NCI-H1092 treated with DMSO at 0.1 percent for 48 hours (cell line): ENCODE measurements around the gene CABP7.

Experiments
- DNase-seq: peaks from one replicate; lab custom pipeline; 2025; lab: John Stamatoyannopoulos, UW

The CABP7 gene

DNA sequence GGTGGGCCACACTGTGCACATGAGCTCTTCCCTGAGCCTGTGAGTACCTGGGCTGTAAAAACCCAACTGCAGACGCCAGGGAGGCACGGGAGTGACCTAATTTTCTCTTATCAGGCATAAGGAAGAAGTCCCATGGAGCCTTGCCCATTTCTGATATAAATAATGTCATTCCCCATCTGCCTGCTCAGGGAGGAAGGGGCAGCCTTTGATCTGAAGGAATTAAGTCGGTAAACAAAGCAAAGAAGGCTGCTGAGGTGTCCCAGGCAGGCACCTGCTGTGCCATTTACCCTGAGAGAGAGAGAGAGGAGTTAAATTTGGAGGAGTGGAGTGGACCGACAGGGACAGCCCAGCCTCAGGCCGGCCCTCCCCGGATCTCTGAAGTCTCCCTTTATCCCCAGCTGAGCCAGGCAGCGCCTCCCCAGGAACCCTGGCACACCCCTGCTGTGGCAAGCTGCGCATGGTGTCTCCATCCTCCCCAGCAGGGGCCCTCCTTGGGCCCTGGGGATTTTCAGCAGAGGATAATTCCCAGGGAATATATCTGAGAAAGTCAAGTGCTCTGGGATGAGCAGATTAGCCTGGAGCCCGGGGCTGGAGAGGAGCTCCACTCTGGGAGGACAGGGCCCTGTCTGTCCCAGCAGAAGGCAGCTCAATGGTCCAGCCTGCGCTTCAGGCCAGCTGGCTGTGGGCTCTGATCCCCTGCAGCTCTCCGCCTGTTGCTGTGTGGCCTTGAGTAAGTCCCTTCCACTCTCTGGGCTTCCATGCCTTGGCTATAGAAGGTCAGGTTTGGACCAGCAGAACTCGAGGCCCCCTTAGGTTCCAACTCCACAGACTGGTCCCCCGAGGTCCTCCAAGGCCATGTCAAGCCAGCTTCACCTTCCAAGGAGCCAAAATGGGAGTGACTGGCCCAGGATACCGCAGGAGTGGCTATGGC is 17.5 kb upstream of the CABP7 start:
- no peak for DNase-seq

DNA sequence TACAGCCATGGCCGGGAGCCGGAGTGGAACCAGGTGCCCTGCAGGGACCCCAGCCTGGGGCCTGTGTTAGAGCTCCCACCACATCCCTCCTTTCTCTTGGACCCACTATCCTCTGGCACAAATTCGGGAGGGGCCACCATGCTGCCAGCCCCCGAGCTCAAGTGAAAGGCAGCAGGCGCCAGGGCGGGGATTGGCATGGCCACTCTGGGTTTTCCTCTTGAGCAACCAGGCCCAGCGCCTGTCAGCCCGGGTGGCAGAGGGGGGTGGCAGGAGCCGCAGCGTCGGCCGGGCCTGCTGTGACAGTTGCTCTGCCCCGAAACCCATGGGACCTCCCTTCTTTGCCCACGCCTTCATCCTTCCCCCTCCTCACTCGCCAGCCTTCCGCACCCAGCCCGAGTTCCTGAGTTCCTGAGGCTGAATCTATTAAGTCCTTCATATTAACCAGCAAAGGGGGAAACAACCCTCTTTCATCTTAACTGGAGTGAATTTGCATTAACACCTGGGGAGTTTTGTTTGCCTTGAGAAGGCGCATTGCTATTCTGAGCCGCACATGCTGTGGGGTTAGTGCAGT is 16.8 kb upstream of the CABP7 start:
- DNase-seq = peak; percentile 70

- no peak for DNase-seq
Observed at GRCh38 chr22:29703569-29704195, 16.1 kb upstream of the CABP7 start.

- DNase-seq = peak; percentile 92
Observed at GRCh38 chr22:29704528-29705285, 15.1 kb upstream of the CABP7 start.

GRCh38 chr22:29705651-29706050 is 14.2 kb upstream of the CABP7 start:
- DNase-seq = no peak

DNA sequence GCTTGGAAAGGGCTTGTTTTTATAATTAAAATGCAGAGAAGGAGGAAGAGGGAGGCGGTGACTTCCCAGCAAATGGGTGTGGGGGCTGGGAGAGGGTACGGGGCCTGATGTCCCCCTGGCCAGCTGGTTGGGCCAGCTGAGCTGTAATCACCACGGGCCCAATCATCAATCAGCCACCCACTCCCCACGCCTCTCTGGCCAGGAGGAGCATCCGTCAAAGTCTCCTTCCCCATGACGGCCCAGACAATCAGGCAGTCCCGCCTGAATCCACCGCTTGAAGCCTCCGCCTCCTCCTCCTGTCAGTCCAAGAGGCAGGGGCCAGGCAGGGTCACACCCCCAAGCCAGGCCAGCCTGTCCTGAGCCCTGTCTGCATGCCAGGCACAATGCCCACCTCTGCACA is 13.3 kb upstream of the CABP7 start:
- DNase-seq = peak; percentile 33

DNA sequence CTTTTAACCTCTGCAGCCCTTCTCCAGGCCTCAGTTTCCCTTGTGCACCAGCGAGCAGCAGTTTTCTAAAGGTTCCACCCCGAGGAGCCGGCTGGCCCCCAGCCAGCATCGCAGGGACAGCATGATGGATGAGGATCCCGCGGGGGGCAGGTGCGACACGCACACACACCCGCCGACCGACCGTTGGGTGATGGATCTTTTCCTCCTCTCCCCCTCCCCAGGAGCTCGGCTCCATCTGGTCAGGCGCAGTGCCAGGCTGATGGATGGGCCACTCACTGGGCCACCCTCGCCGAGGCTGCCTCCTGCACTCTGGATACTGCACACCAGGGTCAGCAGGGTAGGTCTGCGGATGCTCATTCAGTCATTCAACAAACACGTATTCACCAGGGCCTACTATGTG is 12.8 kb upstream of the CABP7 start:
- DNase-seq = peak; percentile 67

DNA sequence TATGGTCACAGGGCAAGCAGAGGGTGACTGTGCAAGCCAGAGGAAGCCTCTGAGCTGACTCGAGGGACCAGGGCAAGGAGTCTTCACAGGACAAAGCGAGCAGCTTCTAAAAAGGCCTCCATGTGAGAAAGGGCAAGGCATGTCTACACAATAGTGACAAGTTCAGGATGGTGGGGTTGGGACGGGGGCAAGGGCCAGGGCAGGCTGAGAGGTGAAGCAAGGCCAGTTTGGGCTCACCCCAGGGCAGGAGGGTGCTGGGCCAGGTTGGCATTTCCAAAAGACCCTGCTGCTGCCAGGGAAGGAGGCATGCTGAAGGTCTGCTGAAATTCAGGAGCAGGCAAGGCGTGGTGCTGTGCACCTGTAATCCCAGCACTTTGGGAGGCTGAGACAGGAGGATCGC is 12.3 kb upstream of the CABP7 start:
- DNase-seq = no peak

DNA sequence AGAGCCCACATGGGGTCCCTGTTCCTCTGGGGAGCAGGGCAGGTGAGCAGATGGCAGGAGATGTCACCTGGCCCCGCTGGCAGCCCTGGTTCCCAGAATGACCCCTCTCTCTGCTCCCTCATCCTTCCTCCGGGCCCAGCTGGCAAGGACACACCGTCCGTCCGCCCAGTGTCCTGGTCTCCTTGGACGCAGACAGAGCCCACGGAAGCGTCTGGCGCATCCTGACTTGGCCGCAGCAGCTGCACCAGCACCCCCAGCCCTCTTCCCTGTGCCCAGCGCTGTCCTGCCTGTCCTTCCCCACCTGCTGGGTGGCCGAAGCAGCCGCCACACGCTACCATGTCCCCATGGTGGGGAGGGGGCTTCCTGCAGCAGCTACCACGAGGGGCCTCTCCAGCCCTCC is 9.6 kb upstream of the CABP7 start:
- no peak for DNase-seq

GRCh38 chr22:29710922-29711593 is 8.7 kb upstream of the CABP7 start:
- peak; percentile 77 for DNase-seq

GRCh38 chr22:29712119-29712518 is 7.7 kb upstream of the CABP7 start:
- DNase-seq = no peak

- no peak for DNase-seq
Observed at GRCh38 chr22:29713156-29713727, 6.6 kb upstream of the CABP7 start.

DNA sequence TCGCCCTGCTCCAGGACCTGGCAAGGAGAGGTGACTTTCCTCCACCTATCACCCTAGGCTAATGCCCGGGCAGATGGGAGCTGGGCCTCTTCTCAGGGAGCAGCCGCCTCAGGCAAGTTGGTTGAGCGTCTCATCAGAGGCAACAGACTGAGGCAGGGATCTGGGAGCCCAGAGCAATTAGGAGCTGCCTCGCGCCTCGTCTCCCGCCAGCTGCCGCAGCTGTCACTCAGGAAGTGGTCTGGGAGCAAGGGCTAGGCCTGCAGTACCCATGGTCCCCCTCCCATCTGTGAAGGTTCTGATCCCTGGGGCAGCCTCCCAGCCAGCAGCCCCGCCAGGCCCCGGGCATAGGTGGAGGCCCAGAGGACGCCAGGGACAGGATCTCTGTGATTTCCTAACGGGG is 4.6 kb upstream of the CABP7 start:
- DNase-seq = no peak

DNA sequence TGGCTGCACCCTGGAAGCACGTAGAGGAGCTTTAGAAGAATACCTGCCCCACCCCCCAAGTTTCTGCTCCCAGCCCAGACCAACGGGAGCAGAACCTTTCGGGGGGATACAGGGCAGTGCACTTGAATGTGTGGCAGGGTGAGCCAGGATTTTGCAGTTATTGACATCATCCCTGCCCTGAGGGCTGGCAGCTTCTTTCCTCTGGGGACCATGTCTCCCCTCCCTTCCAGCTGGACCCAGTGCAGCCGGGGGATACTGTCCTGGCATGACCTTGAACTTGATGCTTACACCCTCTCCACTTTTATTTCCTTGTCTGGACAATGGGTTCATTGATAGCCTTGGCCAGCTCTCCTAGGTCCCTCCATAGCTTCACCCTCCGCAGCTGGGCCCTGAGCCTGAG is 4.1 kb upstream of the CABP7 start:
- no peak for DNase-seq

DNA sequence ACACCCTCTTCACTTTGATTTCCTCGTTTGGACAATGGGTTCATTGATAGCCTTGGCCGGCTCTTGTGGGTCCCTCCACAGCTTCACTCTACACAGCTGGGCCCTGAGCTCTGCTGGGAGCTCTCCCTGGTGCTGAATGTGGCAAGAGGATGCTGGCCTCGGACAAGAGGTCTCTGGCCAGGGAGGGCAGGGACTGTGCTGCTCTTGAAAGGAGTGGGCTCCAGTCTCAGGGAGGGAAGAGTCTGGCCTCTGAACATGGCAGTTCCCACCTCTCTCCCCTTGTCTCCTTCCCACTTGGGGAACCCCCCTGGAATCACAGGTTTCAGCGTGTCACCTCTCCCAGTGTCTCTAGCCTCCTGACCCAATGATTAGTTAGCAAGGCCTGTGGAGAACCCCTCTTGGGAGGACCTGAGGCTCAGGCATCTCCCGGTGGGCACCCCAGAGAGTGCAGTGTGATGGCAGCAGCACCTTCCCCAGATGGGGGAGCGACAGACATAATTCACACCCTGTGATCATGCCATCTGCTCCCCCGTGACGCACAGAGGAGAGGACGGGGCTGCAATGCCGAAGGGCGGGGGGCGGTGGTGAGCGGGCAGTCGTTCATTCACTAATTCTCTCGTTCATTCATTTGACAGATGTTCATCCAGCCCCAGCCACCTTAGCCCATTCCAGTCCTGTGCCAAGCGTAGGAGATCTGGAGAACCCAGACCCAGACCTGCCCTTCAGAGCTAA is 2.8 kb upstream of the CABP7 start:
- DNase-seq = no peak

- DNase-seq = no peak
Observed at GRCh38 chr22:29717789-29718188, 2.0 kb upstream of the CABP7 start.

DNA sequence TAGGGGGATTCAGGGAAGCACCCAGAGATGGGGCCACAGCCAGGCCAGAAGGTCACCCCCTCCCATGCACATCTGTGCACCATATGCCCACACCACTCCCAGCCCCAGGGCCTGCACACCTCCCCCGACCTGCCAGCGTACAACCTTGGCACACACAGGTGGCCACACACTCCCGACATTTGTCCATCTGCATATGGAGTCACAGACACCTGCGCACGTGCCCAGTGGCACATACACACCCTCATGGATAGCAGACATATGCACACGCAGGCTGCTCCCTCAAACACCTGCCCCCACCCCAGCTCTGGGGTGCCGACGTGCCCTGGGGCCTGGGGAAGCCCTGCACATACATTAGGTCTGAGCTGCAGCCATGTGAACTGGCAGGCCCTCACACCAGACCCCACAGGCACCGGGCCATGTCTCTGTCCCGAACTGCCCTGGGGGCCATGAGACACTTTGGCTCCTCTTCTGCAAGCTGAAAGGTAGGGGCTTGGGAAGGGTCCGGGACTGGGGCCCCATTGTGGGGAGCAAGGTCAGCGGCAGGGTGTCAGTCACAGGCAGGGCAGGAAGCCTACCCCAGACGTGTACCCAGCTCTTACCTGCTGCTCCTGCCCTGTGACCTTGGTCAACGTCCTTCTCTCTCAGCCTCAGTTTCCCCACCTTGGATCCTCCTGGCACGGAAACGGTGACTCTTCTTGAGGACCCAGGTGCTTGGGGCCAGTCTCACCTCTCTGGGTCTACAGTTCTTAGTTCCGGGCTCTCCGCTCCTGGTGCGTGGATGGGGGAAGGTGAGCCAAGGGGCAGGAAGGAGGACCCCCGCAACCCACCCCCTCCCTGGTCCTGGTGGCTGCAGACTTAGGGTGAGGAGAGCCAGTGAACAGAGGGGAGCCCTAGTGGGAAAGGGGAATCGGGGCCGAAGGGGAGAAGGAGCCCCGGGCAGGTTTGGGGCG is 579 bp upstream of the CABP7 start:
- DNase-seq = no peak

- no peak for DNase-seq
Observed at GRCh38 chr22:29720811-29721323, 1.1 kb downstream of the CABP7 start.

DNA sequence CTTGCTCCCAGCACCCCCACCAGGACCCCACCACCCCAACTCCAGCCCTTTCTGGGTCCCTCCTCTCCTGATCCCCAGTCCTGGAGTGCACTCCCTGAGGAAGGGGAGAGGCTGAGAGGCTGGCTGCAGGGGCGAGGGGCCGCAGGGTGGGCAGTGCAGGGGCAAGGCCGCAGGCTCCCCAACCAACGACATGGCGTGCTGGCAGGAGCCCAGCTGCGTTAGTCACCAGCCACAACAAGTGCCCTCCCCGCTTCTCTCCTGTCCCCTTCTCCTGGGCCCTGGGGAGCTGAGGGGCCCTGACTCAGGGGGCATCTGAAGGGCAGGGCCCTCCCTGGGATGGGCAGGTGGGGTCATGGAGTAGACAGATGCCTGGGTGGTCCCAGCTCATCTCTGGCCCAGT is 2.3 kb downstream of the CABP7 start:
- DNase-seq = no peak
